Heart left ventricle (tissue), 13 donors: Measurements from ENCODE around the gene ZNF646.

ENCODE experiments used
- CTCF ChIP-seq, 12 donors: fragments of 200-600 bp; sonication (generic) in 4 of 12; IDR thresholded peaks; one replicate each; pipeline versions ENCODE4 v1.5.0 to v1.8.0; 2018 to 2022; ENCODE audit warnings: antibody characterized with exemption in 12 of 12, mild to moderate bottlenecking in 5 of 12
- POLR2A ChIP-seq, 2 donors: fragments of 450-650 bp; IDR thresholded peaks; one replicate each; pipeline ENCODE4 v1.6.1; 2017; ENCODE audit warnings: antibody characterized with exemption in 2 of 2, mild to moderate bottlenecking in 2 of 2, moderate library complexity in 2 of 2
- donor health status: ischemic (EF 13 %, LVEDD 7.1; RV severe dilation, severe dysfunction).
- donor health status: DM: no; HTN: yes; CAD: no.
- donor health status: DM: no; HTN: no; CAD: no.
- donor health status: ischemic (EF 25% LVEDD 6.9; RV normal size, moderate dysfunction).
- donor health status: ischemic (EF 25% LVEDD 5.7; RV mildly dilated, moderate dysfunction).
- donor health status: ischemic (EF 35%, LVEDD 5.7; RV mildly dilated, moderate dysfunction).
- donor health status: nonischemic (EF 11% LVEDD 7.7; RV severe dilation, severe dysfunction).
- donor health status: DM: yes; HTN: yes; CAD: no.
- donor health status: PGD.
- donor health status: ischemic (EF 29% LVEDD 5.4; RV normal size, mild dysfunction).
- donor health status: nonischemic (EF 23%, LVEDD 6.1; RV moderate dilation, normal function).

GRCh38 chr16:31083556-31083955, 9.3 kb downstream of the ZNF646 start:
- TF ChIP-seq CTCF (IDR thresholded peaks at IDR 0.05) (no peak), POLR2A (IDR thresholded peaks at IDR 0.05) (no peak)
